Measurements from ENCODE around the gene IL17RA.
"Not testable (repeated sequence)": the region's sequence is repeated elsewhere in the genome, so short reads cannot be mapped to it uniquely, and the experiment has no call there.

Gene IL17RA

DNA sequence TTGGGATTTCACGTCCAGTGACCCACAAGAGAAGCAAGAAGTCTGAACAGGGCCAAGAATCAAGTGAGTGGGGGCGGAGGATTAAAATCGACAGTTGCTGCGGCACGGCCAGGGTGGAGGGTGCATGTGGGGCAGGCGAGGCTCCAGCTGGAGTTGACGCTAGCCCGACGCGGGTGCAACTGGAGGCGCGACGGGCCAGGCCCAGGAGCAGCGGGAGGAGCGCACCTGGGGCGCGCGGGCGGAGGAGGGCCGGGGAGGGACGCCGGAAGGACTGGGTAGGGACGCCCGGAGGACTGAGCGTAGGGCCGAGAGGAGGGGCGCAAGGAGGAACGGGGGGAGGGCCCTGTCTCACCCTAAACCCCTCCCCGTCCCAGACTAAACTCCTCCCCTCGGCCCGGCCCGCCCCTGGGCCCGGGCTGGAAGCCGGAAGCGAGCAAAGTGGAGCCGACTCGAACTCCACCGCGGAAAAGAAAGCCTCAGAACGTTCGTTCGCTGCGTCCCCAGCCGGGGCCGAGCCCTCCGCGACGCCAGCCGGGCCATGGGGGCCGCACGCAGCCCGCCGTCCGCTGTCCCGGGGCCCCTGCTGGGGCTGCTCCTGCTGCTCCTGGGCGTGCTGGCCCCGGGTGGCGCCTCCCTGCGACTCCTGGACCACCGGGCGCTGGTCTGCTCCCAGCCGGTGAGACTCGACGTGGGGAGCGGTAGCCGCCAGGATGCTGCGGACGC lies at the start of gene IL17RA:
Gene IL17RA (plus strand): TSS at position 447 of the 723 bp plus-strand sequence. CDS start 92 bp downstream, at position 539.
- peak; percentile 85 to 87 for DNase-seq (ENCODE audit: low read depth in 2 of 2, low spot score in 1 of 2)

- no peak for DNase-seq (ENCODE audit: low read depth in 2 of 2, low spot score in 1 of 2)
These were observed 49.6 kb upstream of the IL17RA start for GRCh38 chr22:17035246-17035645.

- DNase-seq (ENCODE audit: low read depth in 2 of 2, low spot score in 1 of 2), result not testable (repeated sequence)
These were observed 48.6 kb upstream of the IL17RA start for GRCh38 chr22:17035976-17036841.

GRCh38 chr22:17036842-17037711 lies 47.7 kb upstream of the IL17RA start:
- DNase-seq (ENCODE audit: low read depth in 2 of 2, low spot score in 1 of 2), result not testable (repeated sequence)

DNA sequence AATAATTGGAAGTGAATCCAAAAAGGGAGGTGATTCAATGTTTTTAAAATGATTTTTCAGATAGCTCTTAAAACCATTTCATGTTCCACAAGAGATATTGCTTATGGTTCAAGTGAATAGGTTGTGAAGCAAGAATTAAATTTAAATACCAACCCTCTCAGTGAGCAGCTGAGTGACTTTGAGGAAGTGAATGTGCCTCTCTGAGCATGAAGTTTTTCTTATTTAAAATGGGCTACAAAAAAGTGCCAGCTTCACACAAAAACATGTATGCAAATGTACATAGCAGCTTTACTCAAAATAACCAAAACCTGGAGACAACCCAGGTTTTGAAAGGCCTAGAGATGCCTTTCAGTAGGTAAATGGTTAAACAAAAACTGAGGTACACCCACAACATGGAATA lies 41.3 kb upstream of the IL17RA start:
- DNase-seq (ENCODE audit: low read depth in 2 of 2, low spot score in 1 of 2), result no peak

- no peak for DNase-seq (ENCODE audit: low read depth in 2 of 2, low spot score in 1 of 2)
These were observed 38.0 kb upstream of the IL17RA start for GRCh38 chr22:17046566-17047348.

GRCh38 chr22:17047656-17048055 lies 37.1 kb upstream of the IL17RA start:
- no peak for DNase-seq (ENCODE audit: low read depth in 2 of 2, low spot score in 1 of 2)

DNA sequence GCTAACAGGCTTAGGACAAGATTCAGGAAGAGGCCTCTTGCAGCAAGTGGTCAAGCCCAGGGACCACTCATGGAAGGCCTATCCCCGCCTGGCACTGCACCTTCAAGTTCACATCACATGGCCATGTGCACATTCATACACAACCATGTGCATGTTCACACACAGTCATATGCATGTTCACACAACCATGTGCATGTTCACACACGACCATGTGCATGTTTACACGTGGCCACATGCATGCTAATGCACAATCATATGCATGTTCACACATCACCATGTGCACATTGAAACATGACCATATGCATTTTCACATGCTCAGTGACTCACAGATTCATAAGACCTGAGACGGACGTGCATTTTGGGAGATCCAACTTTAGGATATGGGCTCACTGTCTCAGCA lies 28.7 kb upstream of the IL17RA start:
- no peak for DNase-seq (ENCODE audit: low read depth in 2 of 2, low spot score in 1 of 2)

DNA sequence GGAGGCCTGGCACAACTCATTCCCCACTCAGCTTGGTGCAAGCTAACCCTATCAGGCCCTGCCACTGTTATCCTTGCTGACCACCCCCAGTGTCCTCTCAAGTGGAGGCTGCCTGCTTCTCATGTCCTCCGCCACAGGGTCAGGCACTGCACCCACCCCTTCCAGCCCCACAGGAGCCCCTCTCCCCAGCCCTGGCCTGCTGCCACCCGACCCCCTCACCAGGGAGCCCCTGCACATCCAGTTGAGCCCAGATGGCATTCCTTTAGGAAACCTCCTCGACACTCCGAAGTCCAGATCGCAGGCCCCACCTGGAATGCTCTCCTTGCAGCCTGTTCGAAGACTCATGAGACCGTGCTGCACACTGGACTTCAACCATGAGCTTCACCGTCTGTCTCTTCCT lies 28.0 kb upstream of the IL17RA start:
- no peak for DNase-seq (ENCODE audit: low read depth in 2 of 2, low spot score in 1 of 2)

GRCh38 chr22:17057959-17058814 lies 26.6 kb upstream of the IL17RA start:
- peak in 1 of 2 donors; percentile 19 for DNase-seq (ENCODE audit: low read depth in 2 of 2, low spot score in 1 of 2)

- no peak for DNase-seq (ENCODE audit: low read depth in 2 of 2, low spot score in 1 of 2)
These were observed 24.7 kb upstream of the IL17RA start for GRCh38 chr22:17060126-17060525.

GRCh38 chr22:17063411-17064106 lies 21.2 kb upstream of the IL17RA start:
- no peak for DNase-seq (ENCODE audit: low read depth in 2 of 2, low spot score in 1 of 2)

DNA sequence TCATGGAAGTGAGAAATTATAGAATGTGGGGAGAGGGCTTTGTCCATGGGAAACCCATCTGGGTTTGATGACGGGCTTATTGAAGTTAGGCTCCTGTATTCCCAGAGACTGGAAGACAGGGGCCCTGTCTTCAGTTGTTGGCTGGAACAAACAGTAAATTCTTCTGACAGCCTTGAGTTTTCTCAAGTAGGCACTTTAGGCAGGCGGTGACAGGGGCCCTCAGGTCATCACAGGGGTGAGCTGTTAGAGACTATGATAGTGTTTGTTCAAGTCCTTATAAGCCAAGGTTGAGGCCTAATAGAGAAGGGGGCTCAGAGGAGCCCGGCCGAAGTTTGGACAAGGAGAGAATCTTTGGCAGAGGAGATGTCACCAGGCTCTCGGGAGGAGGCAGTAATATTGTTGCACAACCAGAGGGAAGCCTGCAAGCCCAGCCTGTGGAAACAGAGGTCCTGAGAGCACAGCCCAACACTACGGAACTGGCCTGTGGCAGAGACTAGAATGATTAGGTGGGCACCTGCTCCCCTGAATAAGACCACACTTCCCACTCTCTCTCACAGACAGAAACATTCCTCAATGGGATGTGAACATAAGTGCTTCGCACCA lies 20.2 kb upstream of the IL17RA start:
- no peak for DNase-seq (ENCODE audit: low read depth in 2 of 2, low spot score in 1 of 2)

DNA sequence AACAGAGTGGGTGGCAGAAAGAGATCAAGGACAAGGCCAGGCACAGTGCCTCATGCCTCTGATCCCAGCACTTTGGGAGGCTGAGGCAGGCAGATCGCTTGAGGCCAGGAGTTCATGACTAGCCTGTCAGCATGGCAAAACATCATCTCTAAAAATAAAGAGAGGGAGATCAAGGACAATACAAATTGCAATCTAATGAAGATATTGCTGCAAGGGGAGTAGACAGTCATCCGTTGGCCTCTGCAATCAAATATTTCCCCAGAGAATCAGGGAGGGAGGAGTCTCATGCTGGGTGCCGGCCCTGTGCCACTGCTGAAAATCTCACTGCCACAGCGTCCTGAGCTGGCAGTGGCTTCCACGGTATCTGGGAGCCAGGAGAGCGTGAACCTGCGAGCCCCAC lies 19.4 kb upstream of the IL17RA start:
- no peak for DNase-seq (ENCODE audit: low read depth in 2 of 2, low spot score in 1 of 2)

DNA sequence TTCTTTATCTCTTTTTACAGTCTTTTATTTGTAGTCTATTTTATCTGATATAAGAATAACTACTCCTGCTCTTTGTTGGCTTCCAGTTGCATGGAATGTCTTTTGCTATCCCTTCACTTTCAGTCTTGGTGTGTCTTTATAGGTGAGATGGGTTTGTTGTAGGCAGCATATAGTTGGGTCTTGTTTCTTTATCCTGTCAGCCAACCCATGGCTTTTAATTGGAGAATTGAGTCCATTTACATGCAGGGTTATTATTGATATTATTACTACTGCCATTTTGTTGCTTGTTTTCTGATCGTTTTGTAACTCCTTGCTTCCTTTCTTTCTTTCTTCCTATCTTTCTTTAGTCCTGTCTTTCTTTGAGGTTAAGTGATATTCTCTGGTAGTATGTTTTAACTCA lies 11.9 kb upstream of the IL17RA start:
- DNase-seq (ENCODE audit: low read depth in 2 of 2, low spot score in 1 of 2), result no peak

GRCh38 chr22:17074648-17075002 lies 10.2 kb upstream of the IL17RA start:
- no peak for DNase-seq (ENCODE audit: low read depth in 2 of 2, low spot score in 1 of 2)

DNA sequence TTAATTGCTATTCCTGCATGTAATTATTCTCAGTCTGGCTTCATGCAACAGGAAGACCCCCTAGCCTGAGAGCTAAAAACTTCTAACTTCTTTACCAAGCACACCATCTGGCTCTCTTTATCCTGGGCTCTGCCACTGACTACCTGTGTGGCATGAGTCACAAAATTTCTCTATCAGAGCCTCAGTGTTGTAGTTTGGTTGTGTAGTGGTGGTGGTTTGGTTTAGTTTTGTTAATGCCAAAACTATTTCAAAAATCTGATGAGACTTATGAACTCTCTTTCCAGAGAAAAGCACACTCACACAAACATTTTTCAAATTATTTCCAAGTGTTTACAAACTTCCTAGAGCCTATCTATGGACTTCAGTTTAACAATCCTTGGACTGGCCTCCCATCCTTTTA lies 7.5 kb upstream of the IL17RA start:
- no peak for DNase-seq (ENCODE audit: low read depth in 2 of 2, low spot score in 1 of 2)

DNA sequence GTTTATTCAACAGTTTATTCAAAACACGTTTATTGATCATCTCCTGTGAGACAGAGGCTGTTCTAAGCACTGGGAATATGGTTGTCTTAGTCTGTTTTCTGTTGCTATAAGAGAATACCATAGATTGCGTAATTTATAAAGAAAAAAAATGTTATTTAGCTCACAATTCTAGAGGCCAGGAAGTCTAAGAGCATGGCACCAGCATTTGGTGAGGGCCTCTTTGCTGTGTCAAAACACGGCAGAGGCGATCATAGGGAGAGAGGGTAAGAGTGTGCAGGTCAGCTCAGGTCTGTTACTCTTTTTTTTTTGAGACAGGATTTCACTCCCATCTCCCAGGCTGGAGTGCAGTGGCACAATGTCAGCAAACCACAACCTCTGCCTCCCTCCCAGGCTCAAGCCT lies 5.2 kb upstream of the IL17RA start:
- DNase-seq (ENCODE audit: low read depth in 2 of 2, low spot score in 1 of 2), result no peak

DNA sequence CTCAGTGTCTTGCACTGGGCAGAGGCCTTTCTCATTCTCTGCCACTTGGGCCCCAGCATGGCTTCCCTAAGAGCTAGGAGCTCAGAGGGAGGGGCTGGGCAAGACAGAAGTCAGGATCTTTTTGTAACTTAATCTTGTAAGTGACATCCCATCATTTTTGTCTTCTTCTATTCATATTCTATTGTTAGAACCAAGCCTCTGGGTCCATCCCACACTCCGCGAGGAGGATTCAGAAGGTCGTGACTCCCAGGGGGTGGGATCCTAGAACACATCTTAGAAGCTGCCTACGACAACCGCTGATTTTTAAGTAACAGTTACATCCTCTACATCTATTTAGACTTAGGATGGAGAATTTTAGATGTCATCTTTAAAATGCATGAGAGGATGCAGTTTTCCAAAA lies 1.5 kb upstream of the IL17RA start:
- no peak for DNase-seq (ENCODE audit: low read depth in 2 of 2, low spot score in 1 of 2)

Data from stimulated activated CD8-positive, alpha-beta memory T cell treated with anti-CD3 and anti-CD28 coated beads, Interleukin-4, amount 100 ng/mL, for 4 hours (primary cell).